Parathyroid adenoma (tissue), 2 donors: ENCODE results near the gene AHI1.

Experiments
- H2AFZ ChIP-seq: fragments of 300-600 bp; sonication (generic); one replicate; pipeline ENCODE4 v1.7.0; 2017; ENCODE audit warnings: antibody characterized with exemption, mild to moderate bottlenecking
- H3K27ac ChIP-seq: fragments of 300-600 bp; sonication (generic); one replicate; pipeline ENCODE4 v1.7.0; 2017
- H3K27me3 ChIP-seq: fragments of 300-600 bp; sonication (generic); one replicate; pipeline ENCODE4 v1.7.0; 2017; ENCODE audit warnings: low read length; ENCODE audit not compliant: control insufficient read depth, insufficient read depth
- H3K36me3 ChIP-seq: fragments of 300-600 bp; sonication (generic); one replicate; pipeline ENCODE4 v1.7.0; 2017; ENCODE audit warnings: low read length; ENCODE audit not compliant: control insufficient read depth, insufficient read depth
- H3K4me1 ChIP-seq: fragments of 300-600 bp; sonication (generic); one replicate; pipeline ENCODE4 v1.7.0; 2017; ENCODE audit warnings: control low read depth
- H3K4me2 ChIP-seq: fragments of 300-600 bp; sonication (generic); one replicate; pipeline ENCODE4 v1.7.0; 2017; ENCODE audit warnings: low read length
- H3K4me3 ChIP-seq: fragments of 300-600 bp; sonication (generic); one replicate; pipeline ENCODE4 v1.7.0; 2017; ENCODE audit warnings: low read depth, low read length
- H3K79me2 ChIP-seq: fragments of 300-600 bp; sonication (generic); one replicate; pipeline ENCODE4 v1.7.0; 2017; ENCODE audit warnings: control low read depth
- H3K9ac ChIP-seq: fragments of 300-600 bp; sonication (generic); one replicate; pipeline ENCODE4 v1.7.0; 2017; ENCODE audit warnings: mild to moderate bottlenecking
- H3K9me3 ChIP-seq: fragments of 300-600 bp; sonication (generic); one replicate; pipeline ENCODE4 v1.7.0; 2017; ENCODE audit warnings: low read length; ENCODE audit not compliant: control insufficient read depth
- TF ChIP-seq, protein P1 (sequence below): fragments of 300-600 bp; sonication (generic); IDR thresholded peaks from one replicate; pipeline ENCODE4 v1.7.0; 2017; ENCODE audit warnings: antibody characterized with exemption, mild to moderate bottlenecking
- donor health status: primary hyperparathyroidism.

Gene AHI1

DNA sequence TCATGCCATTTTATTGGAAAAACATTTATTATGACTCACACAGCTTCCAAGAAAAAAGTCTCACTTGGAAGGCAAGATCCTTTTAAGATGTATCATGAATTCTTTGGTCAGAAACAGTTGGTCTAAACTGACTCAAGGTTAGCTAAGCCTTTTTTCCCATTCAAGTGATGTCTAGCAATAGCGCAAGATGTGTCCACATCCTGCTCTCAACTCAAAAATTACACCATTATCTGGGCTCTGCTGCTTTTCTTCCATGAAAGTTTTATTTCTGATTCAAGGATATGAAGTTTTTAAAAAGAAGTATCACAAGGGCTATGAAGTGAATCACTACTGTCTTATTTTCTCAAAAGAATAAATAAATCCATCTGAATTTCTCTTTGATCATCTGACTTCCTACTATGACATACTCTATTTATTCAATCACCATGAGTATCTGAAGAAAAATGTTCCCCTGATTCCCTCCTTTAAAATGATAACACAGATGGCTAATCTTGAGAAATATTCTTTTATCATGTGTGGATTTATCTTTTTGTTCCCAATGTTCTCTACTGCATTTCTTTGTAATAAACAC is 139.2 kb downstream of the AHI1 start:
- no peak overlapping the region for H3K27ac ChIP-seq

DNA sequence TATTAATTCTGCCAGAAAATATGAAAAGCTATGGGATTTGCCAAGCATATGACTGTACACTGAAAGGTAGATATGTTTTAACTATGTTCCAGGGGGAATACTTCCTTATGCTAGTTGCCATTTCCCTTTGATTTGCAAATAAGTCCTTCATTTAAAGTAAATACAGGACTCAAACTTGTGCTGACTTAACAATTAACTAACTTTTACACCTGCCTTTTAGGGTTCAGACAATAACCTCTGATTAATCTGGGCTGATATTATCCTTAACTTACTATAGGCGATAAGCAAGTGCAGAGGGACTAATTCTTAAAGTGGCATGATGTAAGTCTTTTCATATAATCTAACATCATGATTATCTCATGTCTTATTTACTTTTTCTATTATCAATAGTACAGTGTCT is 143.1 kb downstream of the AHI1 start:
- TF ChIP-seq, protein P1, sequence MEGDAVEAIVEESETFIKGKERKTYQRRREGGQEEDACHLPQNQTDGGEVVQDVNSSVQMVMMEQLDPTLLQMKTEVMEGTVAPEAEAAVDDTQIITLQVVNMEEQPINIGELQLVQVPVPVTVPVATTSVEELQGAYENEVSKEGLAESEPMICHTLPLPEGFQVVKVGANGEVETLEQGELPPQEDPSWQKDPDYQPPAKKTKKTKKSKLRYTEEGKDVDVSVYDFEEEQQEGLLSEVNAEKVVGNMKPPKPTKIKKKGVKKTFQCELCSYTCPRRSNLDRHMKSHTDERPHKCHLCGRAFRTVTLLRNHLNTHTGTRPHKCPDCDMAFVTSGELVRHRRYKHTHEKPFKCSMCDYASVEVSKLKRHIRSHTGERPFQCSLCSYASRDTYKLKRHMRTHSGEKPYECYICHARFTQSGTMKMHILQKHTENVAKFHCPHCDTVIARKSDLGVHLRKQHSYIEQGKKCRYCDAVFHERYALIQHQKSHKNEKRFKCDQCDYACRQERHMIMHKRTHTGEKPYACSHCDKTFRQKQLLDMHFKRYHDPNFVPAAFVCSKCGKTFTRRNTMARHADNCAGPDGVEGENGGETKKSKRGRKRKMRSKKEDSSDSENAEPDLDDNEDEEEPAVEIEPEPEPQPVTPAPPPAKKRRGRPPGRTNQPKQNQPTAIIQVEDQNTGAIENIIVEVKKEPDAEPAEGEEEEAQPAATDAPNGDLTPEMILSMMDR = no peak
- H3K27me3 ChIP-seq = no peaks in the 10 kb centered on the region
- H3K4me1 ChIP-seq = no peaks in the 10 kb centered on the region
- H3K4me3 ChIP-seq = no peak overlapping the region
- no peaks in the 10 kb centered on the region for H3K79me2 ChIP-seq
- no peak overlapping the region for H3K9ac ChIP-seq
- no peaks in the 10 kb centered on the region for H3K9me3 ChIP-seq
- H3K4me2 ChIP-seq = no peak overlapping the region
- no peak overlapping the region for H2AFZ ChIP-seq
- no peaks in the 10 kb centered on the region for H3K36me3 ChIP-seq
- no peak overlapping the region for H3K27ac ChIP-seq

More for the DNA sequence above, 139.2 kb downstream of the AHI1 start:
- Histone ChIP-seq H3K9me3 (no peaks in the 10 kb centered on the region), H3K79me2 (no peaks in the 10 kb centered on the region), H2AFZ (no peak overlapping the region), H3K36me3 (no peaks in the 10 kb centered on the region), H3K4me1 (no peaks in the 10 kb centered on the region), H3K4me2 (no peak overlapping the region), H3K9ac (no peak overlapping the region), H3K27me3 (no peaks in the 10 kb centered on the region), H3K4me3 (no peak overlapping the region)
- TF ChIP-seq, protein P1 = no peak

DNA sequence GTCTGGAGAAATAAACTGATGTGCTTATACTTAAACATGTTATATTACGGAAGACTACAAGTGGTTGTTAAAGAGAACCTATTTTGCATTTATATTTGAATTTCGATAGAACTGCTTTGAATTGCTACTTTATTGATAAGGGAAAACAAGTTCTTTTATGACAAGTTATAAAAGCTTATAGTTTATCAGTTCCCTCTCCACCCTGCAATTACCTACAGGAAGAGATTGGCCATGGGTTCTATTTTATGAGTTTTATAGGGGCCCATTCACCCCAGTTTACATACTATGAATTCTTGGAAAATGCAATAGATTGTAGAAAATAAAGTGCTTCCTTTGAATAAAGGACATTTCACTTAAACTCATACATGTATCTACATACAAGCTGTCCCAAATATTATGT is 144.4 kb downstream of the AHI1 start:
- H3K36me3 ChIP-seq = no peaks in the 10 kb centered on the region
- H3K79me2 ChIP-seq = no peaks in the 10 kb centered on the region
- no peak overlapping the region for H3K9ac ChIP-seq
- no peak overlapping the region for H2AFZ ChIP-seq
- no peaks in the 10 kb centered on the region for H3K4me1 ChIP-seq
- H3K27me3 ChIP-seq = no peaks in the 10 kb centered on the region
- H3K27ac ChIP-seq = no peak overlapping the region
- H3K4me2 ChIP-seq = no peak overlapping the region
- no peak overlapping the region for H3K4me3 ChIP-seq
- no peaks in the 10 kb centered on the region for H3K9me3 ChIP-seq
- TF ChIP-seq, protein P1 = no peak

DNA sequence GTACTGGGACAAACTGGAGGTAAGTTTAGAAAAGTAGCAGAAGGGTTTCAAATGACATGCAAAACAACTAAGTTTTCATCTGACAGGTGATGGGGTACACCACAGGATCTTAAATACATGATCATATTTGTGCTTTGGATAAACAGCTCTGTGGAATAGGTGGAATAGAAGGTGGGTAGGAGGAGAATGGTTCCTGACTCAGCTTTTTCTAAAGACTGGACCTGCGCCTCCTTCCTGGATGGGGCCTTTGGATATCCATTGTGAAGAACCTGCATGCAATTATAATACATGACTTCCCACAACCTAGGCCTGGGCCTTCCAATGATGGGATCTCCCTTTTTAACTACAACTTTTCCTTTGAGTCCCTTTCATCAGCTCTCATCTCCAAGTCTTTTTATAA is 145.9 kb downstream of the AHI1 start:
- no peak overlapping the region for H3K4me2 ChIP-seq
- H3K27me3 ChIP-seq = no peaks in the 10 kb centered on the region
- no peaks in the 10 kb centered on the region for H3K36me3 ChIP-seq
- no peaks in the 10 kb centered on the region for H3K4me1 ChIP-seq
- TF ChIP-seq, protein P1 = no peak
- no peak overlapping the region for H2AFZ ChIP-seq
- H3K27ac ChIP-seq = no peak overlapping the region
- no peak overlapping the region for H3K9ac ChIP-seq
- no peak overlapping the region for H3K4me3 ChIP-seq
- no peaks in the 10 kb centered on the region for H3K79me2 ChIP-seq
- H3K9me3 ChIP-seq = no peaks in the 10 kb centered on the region

- Histone ChIP-seq H3K4me3 (no peak overlapping the region), H3K9me3 (no peaks in the 10 kb centered on the region)
- TF ChIP-seq, protein P1 = no peak
These were observed 149.7 kb downstream of the AHI1 start for GRCh38 chr6:135347887-135348286.

More at GRCh38 chr6:135347887-135348286, 149.7 kb downstream of the AHI1 start:
- H2AFZ ChIP-seq = no peak overlapping the region
- H3K9ac ChIP-seq = no peak overlapping the region
- H3K27ac ChIP-seq = no peak overlapping the region
- no peaks in the 10 kb centered on the region for H3K4me1 ChIP-seq
- no peaks in the 10 kb centered on the region for H3K36me3 ChIP-seq
- no peak overlapping the region for H3K4me2 ChIP-seq
- no peaks in the 10 kb centered on the region for H3K27me3 ChIP-seq
- no peaks in the 10 kb centered on the region for H3K79me2 ChIP-seq
